K562 (cell line): ENCODE data around the gene MDM4. TPM values are rescaled to one million over a fixed set of nuclear protein-coding genes. Genes with fewer than 3 reads are reported as not detected.

Experiments used
- ATAC-seq: fragments of 200-7000 bp; cut with Tn5 transposase; 3 replicates; pipeline ENCODE4 v1.9.1; 2020; ENCODE audit warnings: moderate library complexity
- BruUV-seq: library from RNA; stranded (reverse); fragments of 400-500 nt; replicated peaks from 2 replicates; lab custom pipeline; 2021; lab: Mats Ljungman, UMichigan
- CTCF ChIA-PET: fragments of 300-600 bp; formaldehyde crosslinking; extraction: SDS; loops from one replicate; lab custom pipeline; 2021; ENCODE audit warnings: low intra/inter-chr PET ratio; lab: Yijun Ruan, JAX
- POLR2A ChIA-PET: fragments of 300-600, 350-650 bp; sonication (Branson Sonifier 250); formaldehyde crosslinking; extraction: SDS; loops from one replicate; lab custom pipeline; 2021; ENCODE audit warnings: antibody characterized with exemption, inconsistent platforms; lab: Yijun Ruan, JAX
- DNase-seq, 4 experiments: peaks; one replicate each; pipeline versions ENCODE4 v3.0.0 to v3.0.0-alpha.2; 2011 to 2018; ENCODE audit warnings: low spot score in 3 of 4, mixed read lengths in 3 of 4; ENCODE audit errors: extremely low read depth in 1 of 4
- FAIRE-seq: peaks from 2 replicates; lab custom pipeline; 2011; peaks lifted over from hg19 to GRCh38; lab: Jason Lieb, UNC
- H2AFZ ChIP-seq: 2 replicates; pipeline ENCODE4 v1.6.0; 2011; ENCODE audit warnings: low read depth, low read length, control low read depth, inconsistent platforms
- H3K27ac ChIP-seq: fragments of 200-600 bp; 3 replicates; pipeline ENCODE4 v1.8.0; 2011; ENCODE audit warnings: low read depth, mild to moderate bottlenecking, control low read depth, inconsistent platforms, low read length, moderate library complexity, mixed read lengths; ENCODE audit errors: extremely low read depth
- H3K27me3 ChIP-seq, 2 experiments: fragments of 300-600 bp in 1 of 2; 2 replicates in 1 of 2; 3 replicates in 1 of 2; pipeline versions ENCODE4 v1.6.0 to v1.8.0; 2011; ENCODE audit warnings: inconsistent platforms in 2 of 2, low read length in 2 of 2, mild to moderate bottlenecking in 1 of 2, mixed read lengths in 1 of 2, moderate library complexity in 1 of 2; ENCODE audit not compliant: control insufficient read depth in 2 of 2, insufficient read depth in 2 of 2
- H3K36me3 ChIP-seq: fragments of 300-600 bp; 3 replicates; pipeline ENCODE4 v1.8.0; 2011; ENCODE audit warnings: mild to moderate bottlenecking, low read length, inconsistent platforms; ENCODE audit not compliant: control insufficient read depth, insufficient read depth
- H3K4me1 ChIP-seq, 2 experiments: fragments of 200-600 bp in 1 of 2; replicated peaks in 1 of 2; 2 replicates in 1 of 2; 3 replicates in 1 of 2; pipeline versions ENCODE4 v1.5.1 to v1.8.0; 2011; ENCODE audit warnings: inconsistent platforms in 2 of 2, low read length in 2 of 2, mild to moderate bottlenecking in 1 of 2, mixed read lengths in 1 of 2, moderate library complexity in 1 of 2; ENCODE audit not compliant: control insufficient read depth in 2 of 2, insufficient read depth in 2 of 2
- H3K4me2 ChIP-seq: 2 replicates; pipeline ENCODE4 v1.6.1; 2011; ENCODE audit warnings: low read length, control low read depth, inconsistent platforms, mixed read lengths; ENCODE audit not compliant: insufficient read depth
- H3K4me3 ChIP-seq: fragments of 200-600 bp; sonication (generic), shearing (Covaris generic); 2 replicates; pipeline ENCODE4 v1.5.1; 2016; ENCODE audit warnings: control low read depth, inconsistent platforms
- H3K79me2 ChIP-seq: fragments of 200-600 bp; 3 replicates; pipeline ENCODE4 v1.8.0; 2011; ENCODE audit warnings: low read length, inconsistent platforms; ENCODE audit not compliant: control insufficient read depth, insufficient read depth
- H3K9ac ChIP-seq, 2 experiments: 2 replicates each; pipeline versions ENCODE4 v1.6.0 to v1.6.1; 2011; ENCODE audit warnings: low read depth in 2 of 2, low read length in 2 of 2, control low read depth in 1 of 2, inconsistent platforms in 1 of 2, mild to moderate bottlenecking in 1 of 2, mixed read lengths in 1 of 2; ENCODE audit not compliant: insufficient read depth in 1 of 2
- H3K9me1 ChIP-seq: one replicate; pipeline ENCODE4 v1.6.0; 2011; ENCODE audit warnings: inconsistent platforms, mild to moderate bottlenecking, low read length, moderate library complexity; ENCODE audit not compliant: control insufficient read depth, insufficient read depth
- H3K9me3 ChIP-seq: replicated peaks from 2 replicates; pipeline ENCODE4 v1.5.1; 2011; ENCODE audit warnings: low read depth, low read length, inconsistent platforms; ENCODE audit not compliant: control insufficient read depth, insufficient read depth
- H4K20me1 ChIP-seq: replicated peaks from 2 replicates; pipeline ENCODE4 v1.6.1; 2011; ENCODE audit warnings: low read length, inconsistent platforms, mixed read lengths; ENCODE audit not compliant: control insufficient read depth, insufficient read depth
- BRCA1 ChIP-seq, 2 experiments: fragments of 450-650 bp in 1 of 2; sonication (generic) in 1 of 2; formaldehyde crosslinking in 1 of 2; IDR thresholded peaks; 2 replicates each; pipeline versions ENCODE4 v1.5.0 to v1.6.1; 2017 to 2020; ENCODE audit warnings: mild to moderate bottlenecking in 1 of 2, missing genetic modification reagents in 1 of 2
- CBFB ChIP-seq: sonication (generic); formaldehyde crosslinking; IDR thresholded peaks from 2 replicates; pipeline ENCODE4 v1.4.0; 2020; ENCODE audit warnings: mild to moderate bottlenecking, missing genetic modification reagents
- EWSR1 ChIP-seq: fragments of 450-650 bp; IDR thresholded peaks from 2 replicates; pipeline ENCODE4 v1.6.1; 2018; ENCODE audit warnings: borderline replicate concordance, mild to moderate bottlenecking, low read depth, moderate library complexity; ENCODE audit not compliant: partially characterized antibody
- FOXA3 ChIP-seq, 2 experiments: fragments of 450-650 bp in 1 of 2; sonication (generic) in 1 of 2; formaldehyde crosslinking; IDR thresholded peaks in 1 of 2; conservative IDR thresholded peaks in 1 of 2; 2 replicates each; pipeline versions ENCODE4 v1.4.0 to v1.8.0; 2020 to 2022; ENCODE audit warnings: mild to moderate bottlenecking in 2 of 2, missing genetic modification reagents in 1 of 2
- GABPB1 ChIP-seq: sonication (generic); formaldehyde crosslinking; IDR thresholded peaks from 2 replicates; pipeline ENCODE4 v1.8.0; 2022; ENCODE audit warnings: mild to moderate bottlenecking, missing genetic modification reagents
- HEY1 ChIP-seq: fragments of 250-450 bp; sonication (Bioruptor Pico); IDR thresholded peaks from 2 replicates; pipeline ENCODE4 v1.5.0; 2020; ENCODE audit warnings: mild to moderate bottlenecking, moderate library complexity, borderline replicate concordance
- HMBOX1 ChIP-seq: sonication (generic); IDR thresholded peaks from 2 replicates; pipeline ENCODE4 v1.6.1; 2016
- MAZ ChIP-seq, 2 experiments: fragments of 450-650 bp in 1 of 2; sonication (generic) in 1 of 2; formaldehyde crosslinking; IDR thresholded peaks in 1 of 2; conservative IDR thresholded peaks in 1 of 2; 2 replicates each; pipeline versions ENCODE4 v1.4.0 to v1.5.0; 2020; ENCODE audit warnings: mild to moderate bottlenecking in 1 of 2, missing genetic modification reagents in 1 of 2
- NBN ChIP-seq: fragments of 450-650 bp; IDR thresholded peaks from 2 replicates; pipeline ENCODE4 v1.6.1; 2016; ENCODE audit warnings: low read depth, mild to moderate bottlenecking
- NCOA6 ChIP-seq: fragments of 450-650 bp; IDR thresholded peaks from 2 replicates; pipeline ENCODE4 v1.6.1; 2017; ENCODE audit warnings: mild to moderate bottlenecking
- NUFIP1 ChIP-seq: fragments of 450-650 bp; IDR thresholded peaks from 2 replicates; pipeline ENCODE4 v1.6.1; 2018; ENCODE audit not compliant: partially characterized antibody
- PHF21A ChIP-seq: fragments of 450-650 bp; IDR thresholded peaks from 2 replicates; pipeline ENCODE4 v1.6.1; 2017; ENCODE audit warnings: low read depth, borderline replicate concordance
- RAD21 ChIP-seq, 2 experiments: fragments of 250-450 bp in 1 of 2; fragments of 450-650 bp in 1 of 2; sonication (Bioruptor Pico) in 1 of 2; formaldehyde crosslinking in 1 of 2; IDR thresholded peaks in 1 of 2; conservative IDR thresholded peaks in 1 of 2; 2 replicates each; pipeline versions ENCODE4 v1.4.0 to v1.8.0; 2020 to 2022; ENCODE audit warnings: mild to moderate bottlenecking in 2 of 2, moderate library complexity in 1 of 2
- SREBF2 ChIP-seq: sonication (generic); formaldehyde crosslinking; IDR thresholded peaks from 2 replicates; pipeline ENCODE4 v1.4.0; 2020; ENCODE audit warnings: mild to moderate bottlenecking, missing genetic modification reagents
- TOE1 ChIP-seq, 2 experiments: fragments of 450-650 bp in 1 of 2; sonication (generic) in 1 of 2; formaldehyde crosslinking in 1 of 2; IDR thresholded peaks; 2 replicates each; pipeline versions ENCODE4 v1.7.1 to v1.8.0; 2016 to 2022; ENCODE audit warnings: borderline replicate concordance in 2 of 2, mild to moderate bottlenecking in 2 of 2, antibody characterized with exemption in 1 of 2, inconsistent platforms in 1 of 2, low read depth in 1 of 2, missing genetic modification reagents in 1 of 2, moderate library complexity in 1 of 2
- TSC22D4 ChIP-seq: fragments of 450-650 bp; IDR thresholded peaks from 2 replicates; pipeline ENCODE4 v1.6.1; 2016; ENCODE audit warnings: missing genetic modification characterization, missing biosample characterization, control low read depth
- ZFP30 ChIP-seq: fragments of 250-450 bp; sonication (Bioruptor Pico); IDR thresholded peaks from 2 replicates; pipeline ENCODE4 v1.8.0; 2022; ENCODE audit warnings: moderate library complexity, mild to moderate bottlenecking, inconsistent platforms, borderline replicate concordance
- ZNF668 ChIP-seq: fragments of 250-450 bp; sonication (Bioruptor Pico); IDR thresholded peaks from 2 replicates; pipeline ENCODE4 v1.8.0; 2022; ENCODE audit warnings: mild to moderate bottlenecking, inconsistent platforms
- WGBS: fragments of 100-300 bp; shearing (Covaris generic); methylation state at CpG from one replicate; pipeline ENCODE4 v1.1.6; 2016; ENCODE audit warnings: low coverage, mixed read lengths; ENCODE audit not compliant: insufficient coverage; ENCODE audit errors: missing lambda C conversion rate; 5-methylcytosine and 5-hydroxymethylcytosine counted together
- in situ Hi-C: fragments of 300-500 bp; cut with MboI; formaldehyde crosslinking; loops from 4 replicates; pipeline ENCODE4 v1.15.0; 2018; ENCODE audit warnings: inconsistent platforms, mixed read lengths
- intact Hi-C: fragments of 100-400 bp; cut with micrococcal nuclease; formaldehyde crosslinking; loops from 2 replicates; pipeline ENCODE4 v1.14.2; 2022
- polyA plus RNA-seq, 8 experiments: library from polyadenylated mRNA; depleted of rRNA in 4 of 8; stranded (reverse) in 5 of 8; unstranded in 3 of 8; fragments of >200 nt; fragmentation: Nextera tagmentation in 2 of 8; fragmentation: Illumina TruSeq in 1 of 8; extraction: Ambion mirVana in 2 of 8; extraction: Trizol in 1 of 8; gene quantifications; 2 replicates each; pipeline versions ENCODE4 v1.2.1 to v1.2.3, GENCODE V29; 2011 to 2014; ENCODE audit warnings: inconsistent platforms in 1 of 8, missing spikeins in 1 of 8
- total RNA-seq, 7 experiments: library from RNA; depleted of rRNA in 6 of 7; stranded (reverse); fragments of >200 nt in 6 of 7; fragmentation: Illumina TruSeq in 2 of 7; extraction: Trizol in 2 of 7; gene quantifications; 2 replicates each; pipeline versions ENCODE4 v1.2.1 to v1.2.3, GENCODE V29; 2011 to 2021; ENCODE audit warnings: low replicate concordance in 1 of 7

The MDM4 gene
- total and polyA plus RNA-seq, 9 of the 15 experiments (the other 6 are each of a cell fraction or from before 2014, with no cell fraction given): 3.3 to 61.7 (median 21.2) TPM

- H3K9ac ChIP-seq: no peak overlapping the region
- H3K27me3 ChIP-seq: peaks cover 24 to 61% of the 10 kb centered on the region in 2 experiments
- FAIRE-seq: no peak
- no peaks in the 10 kb centered on the region for H3K36me3 ChIP-seq
- no peaks in the 10 kb centered on the region for H3K9me1 ChIP-seq
- no peaks in the 10 kb centered on the region for H3K4me1 ChIP-seq
- intact Hi-C loops (no loop called here), in situ Hi-C loops (no loop called here)
- no peak overlapping the region for H3K4me2 ChIP-seq
- TF ChIP-seq ZFP30 (CRISPR knock-in tag): no peak
- no peak for TF ChIP-seq SREBF2 (CRISPR knock-in tag)
- TF ChIP-seq NCOA6: no peak
- no peak for TF ChIP-seq MAZ (CRISPR knock-in tag; conservative IDR thresholded peaks at IDR 0.05 in 1 of 2, IDR thresholded peaks at IDR 0.05 in 1 of 2)
- TF ChIP-seq HMBOX1: no peak
- TF ChIP-seq BRCA1 (IDR thresholded peaks at IDR 0.05): no peak
- TF ChIP-seq BRCA1 (CRISPR knock-in tag; IDR thresholded peaks at IDR 0.05): no peak
- no peak for TF ChIP-seq CBFB (CRISPR knock-in tag)
- TF ChIP-seq NUFIP1: no peak
- TF ChIP-seq ZNF668 (CRISPR knock-in tag): no peak
- no peak for TF ChIP-seq EWSR1
- TF ChIP-seq GABPB1 (CRISPR knock-in tag): no peak
- no peak for TF ChIP-seq RAD21 (CRISPR knock-in tag; conservative IDR thresholded peaks at IDR 0.05 in 1 of 2, IDR thresholded peaks at IDR 0.05 in 1 of 2)
- no peak for TF ChIP-seq NBN
- TF ChIP-seq PHF21A: no peak
- no peak for TF ChIP-seq TOE1 (IDR thresholded peaks at IDR 0.05; ENCODE audit: borderline replicate concordance)
- TF ChIP-seq TOE1 (CRISPR knock-in tag; IDR thresholded peaks at IDR 0.05; ENCODE audit: borderline replicate concordance, low read depth): no peak
- no peak for TF ChIP-seq TSC22D4 (tag)
- TF ChIP-seq FOXA3 (CRISPR knock-in tag; conservative IDR thresholded peaks at IDR 0.05 in 1 of 2, IDR thresholded peaks at IDR 0.05 in 1 of 2): no peak
- TF ChIP-seq HEY1: no peak
- no peak; the same call in 2 of the 3 replicates for ATAC-seq
- no peak overlapping the region for H3K27ac ChIP-seq
- no peak overlapping the region for H3K4me3 ChIP-seq
- CTCF ChIA-PET: no interaction called here
- no peaks in the 10 kb centered on the region for H3K79me2 ChIP-seq
- POLR2A ChIA-PET: interaction anchor here (0.6 to 0.8 kb wide), 4 partner anchors 14 to 194 kb away, joined by 3 to 6 read pairs (median 3); no protein-coding TSS in a partner anchor
- BruUV-seq: no TSS peak
- H4K20me1 ChIP-seq: no peaks in the 10 kb centered on the region
- 3% methylated on average over 10 of the region's 10 CpGs for WGBS
- DNase-seq: no peak
- peak overlapping the region; percentile 32; the same call in 1 of the 2 replicates for H2AFZ ChIP-seq
- H3K9me3 ChIP-seq: no peaks in the 10 kb centered on the region
These were observed 76.2 kb downstream of the MDM4 start for GRCh38 chr1:204592246-204592948.
